GM23248 (cell line): ENCODE results near the gene LENG9. TPM values are rescaled to one million over a fixed set of nuclear protein-coding genes. Genes with fewer than 3 reads are reported as not detected.
"Not testable (repeated sequence)": the region's sequence is repeated elsewhere in the genome, so short reads cannot be mapped to it uniquely, and the experiment has no call there.

Experiments used
- DNase-seq: peaks from one replicate; pipeline ENCODE4 v3.0.0-alpha.2; 2015
- H2AFZ ChIP-seq: fragments of 200-600 bp; sonication (generic); 2 replicates; pipeline ENCODE4 v1.6.1; 2016; ENCODE audit warnings: antibody characterized with exemption
- H3F3A ChIP-seq: fragments of 200-600 bp; sonication (generic); 2 replicates; pipeline ENCODE4 v1.6.1; 2016; ENCODE audit warnings: mild to moderate bottlenecking, antibody characterized with exemption, mixed run types; ENCODE audit not compliant: insufficient read depth
- H3K27ac ChIP-seq: fragments of 200-600 bp; sonication (generic); 2 replicates; pipeline ENCODE4 v1.5.1; 2016; ENCODE audit warnings: mild to moderate bottlenecking
- H3K27me3 ChIP-seq: fragments of 200-600 bp; sonication (generic); replicated peaks from 2 replicates; pipeline ENCODE4 v1.6.1; 2016; ENCODE audit warnings: mild to moderate bottlenecking; ENCODE audit not compliant: insufficient read depth
- H3K36me3 ChIP-seq: fragments of 200-600 bp; sonication (generic); 2 replicates; pipeline ENCODE4 v1.6.1; 2016; ENCODE audit warnings: low read depth, mild to moderate bottlenecking
- H3K4me1 ChIP-seq: fragments of 200-600 bp; sonication (generic); 2 replicates; pipeline ENCODE4 v1.6.1; 2016; ENCODE audit warnings: mild to moderate bottlenecking; ENCODE audit not compliant: insufficient read depth
- H3K4me2 ChIP-seq: fragments of 200-600 bp; sonication (generic); one replicate; pipeline ENCODE4 v1.6.1; 2016; ENCODE audit warnings: mild to moderate bottlenecking; ENCODE audit not compliant: unreplicated experiment
- H3K4me3 ChIP-seq: fragments of 200-600 bp; sonication (generic); 2 replicates; pipeline ENCODE4 v1.5.1; 2016; ENCODE audit warnings: mild to moderate bottlenecking
- H3K79me2 ChIP-seq: fragments of 200-600 bp; sonication (generic); 2 replicates; pipeline ENCODE4 v1.6.1; 2016; ENCODE audit warnings: mild to moderate bottlenecking; ENCODE audit not compliant: insufficient read depth
- H3K9ac ChIP-seq: fragments of 200-600 bp; sonication (generic); 2 replicates; pipeline ENCODE4 v1.6.1; 2016; ENCODE audit warnings: mild to moderate bottlenecking
- H3K9me2 ChIP-seq: fragments of 200-600 bp; sonication (generic); 2 replicates; pipeline ENCODE4 v1.6.1; 2016; ENCODE audit warnings: mixed run types, mild to moderate bottlenecking, moderate library complexity; ENCODE audit not compliant: insufficient read depth
- H3K9me3 ChIP-seq: fragments of 200-600 bp; sonication (generic); one replicate; pipeline ENCODE4 v1.6.1; 2017; ENCODE audit warnings: low read depth
- H4K20me1 ChIP-seq: fragments of 200-600 bp; sonication (generic); 2 replicates; pipeline ENCODE4 v1.6.0; 2016; ENCODE audit not compliant: insufficient read depth
- EZH2 ChIP-seq: fragments of 200-600 bp; sonication (generic); IDR thresholded peaks from 2 replicates; pipeline ENCODE4 v1.6.1; 2018; ENCODE audit warnings: antibody characterized with exemption, mild to moderate bottlenecking; ENCODE audit not compliant: insufficient read depth, poor library complexity, severe bottlenecking
- EZH2phosphoT487 ChIP-seq: fragments of 200-600 bp; sonication (generic); IDR thresholded peaks from 2 replicates; pipeline ENCODE4 v1.6.1; 2018; ENCODE audit warnings: antibody characterized with exemption, moderate library complexity, mild to moderate bottlenecking, low read depth; ENCODE audit not compliant: insufficient read depth
- WGBS, 2 experiments: methylation state at CpG; one replicate each; pipeline ENCODE4 v1.1.6; 2015 to 2017; ENCODE audit warnings: low lambda C conversion rate in 2 of 2, low coverage in 1 of 2; ENCODE audit errors: missing lambda C conversion rate in 2 of 2; 5-methylcytosine and 5-hydroxymethylcytosine counted together
- in situ Hi-C: fragments of 300-500 bp; cut with MboI; formaldehyde crosslinking; loops from 2 replicates; pipeline ENCODE4 v1.15.0; 2020
- polyA plus RNA-seq: library from polyadenylated mRNA; unstranded; fragments of >200 nt; fragmentation: Nextera tagmentation; extraction: Ambion mirVana; gene quantifications from 2 replicates; pipeline ENCODE4 v1.2.1, GENCODE V29; 2016
- total RNA-seq: library from RNA; depleted of rRNA; stranded (reverse); fragments of >200 nt; shearing (Covaris generic); gene quantifications from 2 replicates; pipeline ENCODE4 v1.2.3, GENCODE V29; 2014

Gene LENG9
- total and polyA plus RNA-seq, 2 experiments from 2014 or later, result 0.41 to 13.5 TPM

- Histone ChIP-seq H3K9ac (no peak overlapping the region), H2AFZ (no peak overlapping the region), H3K36me3 (no peaks in the 10 kb centered on the region), H3K4me1 (no peaks in the 10 kb centered on the region), H3K79me2 (no peaks in the 10 kb centered on the region), H3K27ac (no peak overlapping the region), H3K27me3 (no peaks in the 10 kb centered on the region), H3F3A (no peaks in the 10 kb centered on the region), H3K9me2 (no peaks in the 10 kb centered on the region), H3K9me3 (no peaks in the 10 kb centered on the region), H4K20me1 (no peaks in the 10 kb centered on the region), H3K4me3 (no peak overlapping the region), H3K4me2 (no peak overlapping the region)
- in situ Hi-C loops, result no loop called here
- no peak for TF ChIP-seq EZH2
- TF ChIP-seq EZH2phosphoT487, result no peak
- WGBS, 2 experiments, result 50 to 53% methylated on average over 10 of the region's 10 CpGs
- DNase-seq, result no peak
Observed at GRCh38 chr19:54506079-54506478, 42.5 kb upstream of the LENG9 start.

DNA sequence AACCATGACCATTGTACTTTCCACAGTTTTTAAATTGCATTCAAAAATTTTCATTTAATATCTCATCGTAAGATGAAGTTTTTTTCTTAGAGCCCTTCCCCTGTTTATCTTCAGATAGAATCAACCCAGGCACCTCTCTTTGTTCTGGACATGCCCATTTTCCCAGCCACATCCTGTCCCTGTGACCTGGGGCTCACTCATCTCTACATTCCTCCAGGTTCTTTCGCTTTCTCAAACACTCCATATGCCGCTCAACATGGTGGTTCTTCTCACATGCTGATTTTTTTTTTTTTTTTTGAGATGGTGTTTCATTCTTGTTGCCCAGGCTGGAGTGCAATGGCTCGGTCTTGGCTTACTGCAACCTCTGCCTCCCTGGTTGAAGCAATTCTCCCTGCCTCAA, 42.0 kb upstream of the LENG9 start:
- H3K9me2 ChIP-seq, H3K27me3 ChIP-seq, H3K4me1 ChIP-seq, H3K4me3 ChIP-seq, H3K36me3 ChIP-seq, H3K27ac ChIP-seq, H3K9ac ChIP-seq, H3K4me2 ChIP-seq, in situ Hi-C loops, H2AFZ ChIP-seq, H3F3A ChIP-seq, DNase-seq, H4K20me1 ChIP-seq, H3K79me2 ChIP-seq, H3K9me3 ChIP-seq: not testable (repeated sequence)
- 45 to 55% methylated on average over 4 of the region's 4 CpGs for WGBS, 2 experiments

DNA sequence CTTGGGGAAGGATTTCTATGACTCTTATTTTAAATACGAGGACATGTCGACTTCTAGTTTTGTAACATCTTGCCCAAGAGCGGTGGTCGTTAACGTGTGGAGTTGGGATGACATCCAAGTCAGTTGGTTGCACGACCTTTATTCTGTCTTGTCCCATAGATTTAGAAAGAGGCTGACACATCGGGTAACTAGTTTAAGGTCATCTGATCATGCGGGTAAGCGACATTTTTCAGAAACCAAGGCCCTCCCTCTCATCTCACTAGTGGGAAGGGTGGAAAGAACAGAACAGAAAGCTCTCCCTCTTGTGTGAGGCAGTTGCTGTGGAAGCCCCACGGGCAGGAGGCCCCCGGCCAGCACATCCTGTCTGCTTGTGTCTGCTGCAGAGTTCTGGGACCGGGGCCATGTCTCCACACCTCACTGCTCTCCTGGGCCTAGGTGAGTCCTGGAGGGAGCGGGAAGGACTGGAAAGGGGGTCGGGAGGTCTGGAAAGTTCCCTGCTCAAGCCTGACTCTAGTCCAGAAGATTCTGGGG, 39.0 kb upstream of the LENG9 start, which contains the start of gene LAIR2:
TSS of gene LAIR2 (plus strand) at position 314 of the 531 bp plus-strand sequence. CDS start at position 402, 88 bp downstream.
- Histone ChIP-seq H3K4me3 (no peak within 1 kb of the TSS), H3K27me3 (no peaks in the 10 kb centered on the region), H3K36me3 (no peaks in the 10 kb centered on the region), H3K9ac (no peak within 1 kb of the TSS), H3K79me2 (no peaks in the 10 kb centered on the region), H3K4me2 (no peak within 1 kb of the TSS), H3K27ac (no peak within 1 kb of the TSS), H3K9me3 (no peaks in the 10 kb centered on the region), H3F3A (no peaks in the 10 kb centered on the region), H3K4me1 (no peaks in the 10 kb centered on the region), H2AFZ (no peak within 1 kb of the TSS), H3K9me2 (no peaks in the 10 kb centered on the region), H4K20me1 (no peaks in the 10 kb centered on the region)
- in situ Hi-C loops, result no loop called here
- TF ChIP-seq EZH2phosphoT487, result no peak
- no peak for TF ChIP-seq EZH2
- DNase-seq, result no peak
- 49 to 51% methylated on average over 13 to 14 of the region's 14 CpGs for WGBS, 2 experiments

DNA sequence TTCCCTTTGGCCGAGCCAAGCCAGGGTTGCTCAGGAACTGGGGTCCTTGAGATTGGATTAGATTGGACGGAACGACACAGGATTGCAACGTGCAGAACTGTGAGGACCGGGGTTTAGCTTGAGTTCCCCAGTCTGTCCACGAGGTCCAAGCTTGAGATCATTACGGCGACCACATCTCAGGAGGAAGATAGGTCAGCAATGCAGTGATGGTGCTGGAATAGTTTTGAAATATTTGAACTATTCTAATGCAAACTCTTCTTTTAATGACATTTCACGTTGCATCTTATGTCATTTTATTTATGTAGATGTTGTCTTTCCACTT, 34.8 kb upstream of the LENG9 start:
- WGBS, 2 experiments, result 37% methylated on average over 8 to 9 of the region's 9 CpGs
- H3K36me3 ChIP-seq, in situ Hi-C loops, H3K9ac ChIP-seq, H3K79me2 ChIP-seq, H2AFZ ChIP-seq, DNase-seq, H3F3A ChIP-seq, H3K9me3 ChIP-seq, H3K27ac ChIP-seq, H3K27me3 ChIP-seq, H3K9me2 ChIP-seq, H3K4me1 ChIP-seq, H3K4me2 ChIP-seq, H4K20me1 ChIP-seq, H3K4me3 ChIP-seq: not testable (repeated sequence)

DNA sequence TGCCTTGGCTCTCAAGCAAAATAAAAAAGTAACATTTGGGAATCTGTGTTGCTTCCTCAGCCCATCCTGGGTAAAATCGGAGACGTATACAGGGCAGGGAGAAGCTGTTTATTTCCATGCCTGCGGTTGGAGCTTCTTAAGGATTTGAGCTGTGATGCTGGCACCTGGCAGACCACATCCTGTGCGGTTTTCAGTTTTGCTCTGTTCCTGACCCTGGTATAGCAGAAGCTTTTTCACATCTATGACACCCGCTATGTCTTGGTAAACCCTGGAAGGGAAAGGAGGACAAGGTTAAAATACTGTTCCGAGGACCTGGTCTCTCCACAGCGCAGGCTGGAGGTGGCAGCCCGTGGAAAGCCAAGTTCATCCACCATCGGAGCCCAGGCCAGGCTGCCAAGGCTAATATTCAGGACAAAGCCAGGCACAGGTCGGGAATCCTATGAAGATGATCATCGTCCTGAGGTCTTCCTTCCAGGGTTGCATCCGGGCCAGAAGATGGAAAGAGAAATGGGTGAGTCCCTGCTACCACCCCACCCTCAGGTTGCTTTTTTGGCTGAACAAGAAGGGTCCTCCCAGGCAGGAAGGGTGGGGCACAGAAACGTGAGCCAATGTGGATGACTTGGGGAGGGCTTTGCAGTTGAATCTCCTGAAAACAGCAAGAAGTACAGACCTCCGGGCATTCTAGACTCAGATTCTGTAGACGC, 34.3 kb upstream of the LENG9 start:
- H3K4me1 ChIP-seq, in situ Hi-C loops, H3K4me2 ChIP-seq, H2AFZ ChIP-seq, H3K9me3 ChIP-seq, H3K27me3 ChIP-seq, H3K9me2 ChIP-seq, H3K27ac ChIP-seq, H4K20me1 ChIP-seq, H3F3A ChIP-seq, H3K4me3 ChIP-seq, H3K36me3 ChIP-seq, H3K79me2 ChIP-seq, DNase-seq, H3K9ac ChIP-seq: not testable (repeated sequence)
- 32 to 36% methylated on average over 8 to 11 of the region's 15 CpGs for WGBS, 2 experiments

- in situ Hi-C loops, result not testable (repeated sequence)
Observed at GRCh38 chr19:54495284-54495683, 31.7 kb upstream of the LENG9 start.

More at GRCh38 chr19:54495284-54495683, 31.7 kb upstream of the LENG9 start:
- H3K27ac ChIP-seq, DNase-seq, H3K36me3 ChIP-seq, H3F3A ChIP-seq, H2AFZ ChIP-seq, H3K27me3 ChIP-seq, H3K4me3 ChIP-seq, H3K9ac ChIP-seq, H3K4me2 ChIP-seq, H4K20me1 ChIP-seq, H3K4me1 ChIP-seq, H3K79me2 ChIP-seq, H3K9me3 ChIP-seq, H3K9me2 ChIP-seq: not testable (repeated sequence)
- whole genome bisulfite sequencing, 2 experiments, result 23% methylated on average over 5 of the region's 5 CpGs
